ENCODE measurements around the gene SHANK3.

DNA sequence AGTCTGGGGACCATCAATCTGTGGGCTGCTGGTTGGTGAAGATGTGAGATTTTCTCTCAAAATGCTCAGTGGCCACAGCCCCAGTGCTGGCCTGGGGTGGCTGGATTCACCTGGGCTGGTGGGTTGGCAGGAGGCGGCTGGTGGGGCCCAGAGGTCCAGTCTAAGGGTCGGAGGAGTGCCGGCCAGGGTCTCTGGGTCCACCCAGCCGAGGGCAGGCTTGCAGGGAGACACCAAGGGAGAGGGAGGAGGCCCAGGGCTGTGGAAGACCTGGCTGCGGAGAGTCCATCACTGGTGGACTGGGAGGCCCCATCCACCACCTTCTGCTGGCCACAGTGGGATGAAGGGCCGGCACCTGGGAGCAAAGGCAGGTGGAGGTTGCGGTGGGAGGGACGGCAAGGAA, 582 bp upstream of the SHANK3 start:
- TF ChIP-seq, protein P1, sequence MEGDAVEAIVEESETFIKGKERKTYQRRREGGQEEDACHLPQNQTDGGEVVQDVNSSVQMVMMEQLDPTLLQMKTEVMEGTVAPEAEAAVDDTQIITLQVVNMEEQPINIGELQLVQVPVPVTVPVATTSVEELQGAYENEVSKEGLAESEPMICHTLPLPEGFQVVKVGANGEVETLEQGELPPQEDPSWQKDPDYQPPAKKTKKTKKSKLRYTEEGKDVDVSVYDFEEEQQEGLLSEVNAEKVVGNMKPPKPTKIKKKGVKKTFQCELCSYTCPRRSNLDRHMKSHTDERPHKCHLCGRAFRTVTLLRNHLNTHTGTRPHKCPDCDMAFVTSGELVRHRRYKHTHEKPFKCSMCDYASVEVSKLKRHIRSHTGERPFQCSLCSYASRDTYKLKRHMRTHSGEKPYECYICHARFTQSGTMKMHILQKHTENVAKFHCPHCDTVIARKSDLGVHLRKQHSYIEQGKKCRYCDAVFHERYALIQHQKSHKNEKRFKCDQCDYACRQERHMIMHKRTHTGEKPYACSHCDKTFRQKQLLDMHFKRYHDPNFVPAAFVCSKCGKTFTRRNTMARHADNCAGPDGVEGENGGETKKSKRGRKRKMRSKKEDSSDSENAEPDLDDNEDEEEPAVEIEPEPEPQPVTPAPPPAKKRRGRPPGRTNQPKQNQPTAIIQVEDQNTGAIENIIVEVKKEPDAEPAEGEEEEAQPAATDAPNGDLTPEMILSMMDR (IDR thresholded peaks at IDR 0.05; ENCODE audit: low read depth, low read length, missing input control) = no peak
- no peak for TF ChIP-seq EGR1 (IDR thresholded peaks at IDR 0.05; ENCODE audit: low read depth in 2 of 2)
- TF ChIP-seq JUND (IDR thresholded peaks at IDR 0.05) = no peak
- no peak for TF ChIP-seq RAD21 (IDR thresholded peaks at IDR 0.05)
- TF ChIP-seq TAF1 (conservative IDR thresholded peaks at IDR 0.05) = no peak
- TF ChIP-seq, protein P2, sequence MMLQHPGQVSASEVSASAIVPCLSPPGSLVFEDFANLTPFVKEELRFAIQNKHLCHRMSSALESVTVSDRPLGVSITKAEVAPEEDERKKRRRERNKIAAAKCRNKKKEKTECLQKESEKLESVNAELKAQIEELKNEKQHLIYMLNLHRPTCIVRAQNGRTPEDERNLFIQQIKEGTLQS (IDR thresholded peaks at IDR 0.05) = no peak
- TF ChIP-seq, protein P3, sequence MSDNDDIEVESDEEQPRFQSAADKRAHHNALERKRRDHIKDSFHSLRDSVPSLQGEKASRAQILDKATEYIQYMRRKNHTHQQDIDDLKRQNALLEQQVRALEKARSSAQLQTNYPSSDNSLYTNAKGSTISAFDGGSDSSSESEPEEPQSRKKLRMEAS (IDR thresholded peaks at IDR 0.05) = no peak
- TF ChIP-seq YY1 (IDR thresholded peaks at IDR 0.05) = no peak
- no peak for TF ChIP-seq GABPA (IDR thresholded peaks at IDR 0.05 in 1 of 2, conservative IDR thresholded peaks at IDR 0.05 in 1 of 2)
- TF ChIP-seq, protein P4, sequence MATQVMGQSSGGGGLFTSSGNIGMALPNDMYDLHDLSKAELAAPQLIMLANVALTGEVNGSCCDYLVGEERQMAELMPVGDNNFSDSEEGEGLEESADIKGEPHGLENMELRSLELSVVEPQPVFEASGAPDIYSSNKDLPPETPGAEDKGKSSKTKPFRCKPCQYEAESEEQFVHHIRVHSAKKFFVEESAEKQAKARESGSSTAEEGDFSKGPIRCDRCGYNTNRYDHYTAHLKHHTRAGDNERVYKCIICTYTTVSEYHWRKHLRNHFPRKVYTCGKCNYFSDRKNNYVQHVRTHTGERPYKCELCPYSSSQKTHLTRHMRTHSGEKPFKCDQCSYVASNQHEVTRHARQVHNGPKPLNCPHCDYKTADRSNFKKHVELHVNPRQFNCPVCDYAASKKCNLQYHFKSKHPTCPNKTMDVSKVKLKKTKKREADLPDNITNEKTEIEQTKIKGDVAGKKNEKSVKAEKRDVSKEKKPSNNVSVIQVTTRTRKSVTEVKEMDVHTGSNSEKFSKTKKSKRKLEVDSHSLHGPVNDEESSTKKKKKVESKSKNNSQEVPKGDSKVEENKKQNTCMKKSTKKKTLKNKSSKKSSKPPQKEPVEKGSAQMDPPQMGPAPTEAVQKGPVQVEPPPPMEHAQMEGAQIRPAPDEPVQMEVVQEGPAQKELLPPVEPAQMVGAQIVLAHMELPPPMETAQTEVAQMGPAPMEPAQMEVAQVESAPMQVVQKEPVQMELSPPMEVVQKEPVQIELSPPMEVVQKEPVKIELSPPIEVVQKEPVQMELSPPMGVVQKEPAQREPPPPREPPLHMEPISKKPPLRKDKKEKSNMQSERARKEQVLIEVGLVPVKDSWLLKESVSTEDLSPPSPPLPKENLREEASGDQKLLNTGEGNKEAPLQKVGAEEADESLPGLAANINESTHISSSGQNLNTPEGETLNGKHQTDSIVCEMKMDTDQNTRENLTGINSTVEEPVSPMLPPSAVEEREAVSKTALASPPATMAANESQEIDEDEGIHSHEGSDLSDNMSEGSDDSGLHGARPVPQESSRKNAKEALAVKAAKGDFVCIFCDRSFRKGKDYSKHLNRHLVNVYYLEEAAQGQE (IDR thresholded peaks at IDR 0.05) = no peak
- TF ChIP-seq FOXA2 (IDR thresholded peaks at IDR 0.05) = no peak
- no peak for TF ChIP-seq SP1 (IDR thresholded peaks at IDR 0.05)

All from liver (tissue), 3 donors.